Stimulated activated CD8-positive, alpha-beta memory T cell treated with anti-CD3 and anti-CD28 coated beads, Interleukin-15, amount 100 ng/mL, for 4 hours (primary cell): ENCODE results near the gene SRSF4.
"Not testable (repeated sequence)": the region's sequence is repeated elsewhere in the genome, so short reads cannot be mapped to it uniquely, and the experiment has no call there.

ENCODE experiments used
- DNase-seq, 2 donors: peaks; one replicate each; pipeline ENCODE4 v3.0.0-alpha.2; 2020; ENCODE audit warnings: low read depth in 2 of 2

SRSF4 gene

GRCh38 chr1:29181413-29182225, at the start of gene SRSF4:
Gene SRSF4, minus strand, starts transcription at chr1:29181900. Its CDS starts 148 bp downstream, at chr1:29181752.
- DNase-seq = peak; percentile 96 to 99

GRCh38 chr1:29230553-29231378, 49.1 kb upstream of the SRSF4 start, which contains the start of gene MECR:
Gene MECR, minus strand, starts transcription at chr1:29230934. Its CDS starts 28 bp downstream, at chr1:29230906.
- DNase-seq = peak; percentile 90 to 91

GRCh38 chr1:29230204-29230552, 48.5 kb upstream of the SRSF4 start:
- no peak for DNase-seq

GRCh38 chr1:29227511-29227910, 45.8 kb upstream of the SRSF4 start:
- DNase-seq = no peak

- no peak for DNase-seq
Measured at GRCh38 chr1:29225361-29225760, 43.7 kb upstream of the SRSF4 start.

- no peak for DNase-seq
Measured at GRCh38 chr1:29224356-29224837, 42.7 kb upstream of the SRSF4 start.

- no peak for DNase-seq
Measured at GRCh38 chr1:29223521-29223920, 41.8 kb upstream of the SRSF4 start.

- no peak for DNase-seq
Measured at GRCh38 chr1:29222686-29223085, 41.0 kb upstream of the SRSF4 start.

- DNase-seq = not testable (repeated sequence)
Measured at GRCh38 chr1:29222260-29222659, 40.6 kb upstream of the SRSF4 start.

GRCh38 chr1:29221296-29221695, 39.6 kb upstream of the SRSF4 start:
- no peak for DNase-seq

- DNase-seq = no peak
Measured at GRCh38 chr1:29218223-29218622, 36.5 kb upstream of the SRSF4 start.

GRCh38 chr1:29217633-29218032, 35.9 kb upstream of the SRSF4 start:
- DNase-seq = no peak

- no peak for DNase-seq
Measured at GRCh38 chr1:29213055-29213454, 31.4 kb upstream of the SRSF4 start.

- no peak for DNase-seq
Measured at GRCh38 chr1:29211086-29212030, 29.7 kb upstream of the SRSF4 start.

GRCh38 chr1:29210278-29211085, 28.8 kb upstream of the SRSF4 start:
- no peak for DNase-seq

GRCh38 chr1:29209173-29209572, 27.5 kb upstream of the SRSF4 start:
- DNase-seq = no peak

GRCh38 chr1:29208442-29208841, 26.7 kb upstream of the SRSF4 start:
- DNase-seq = no peak

GRCh38 chr1:29202584-29203340, 21.1 kb upstream of the SRSF4 start:
- peak; percentile 56 to 79 for DNase-seq

GRCh38 chr1:29202053-29202452, 20.4 kb upstream of the SRSF4 start:
- DNase-seq = no peak

- DNase-seq = no peak
Measured at GRCh38 chr1:29201595-29202051, 19.9 kb upstream of the SRSF4 start.
